Hepatic stellate cell (primary cell): ENCODE results near the gene GADD45A.

Source experiments
- DNase-seq: peaks from one replicate; pipeline ENCODE4 v3.0.0; 2011; ENCODE audit warnings: low spot score

The GADD45A gene

DNA sequence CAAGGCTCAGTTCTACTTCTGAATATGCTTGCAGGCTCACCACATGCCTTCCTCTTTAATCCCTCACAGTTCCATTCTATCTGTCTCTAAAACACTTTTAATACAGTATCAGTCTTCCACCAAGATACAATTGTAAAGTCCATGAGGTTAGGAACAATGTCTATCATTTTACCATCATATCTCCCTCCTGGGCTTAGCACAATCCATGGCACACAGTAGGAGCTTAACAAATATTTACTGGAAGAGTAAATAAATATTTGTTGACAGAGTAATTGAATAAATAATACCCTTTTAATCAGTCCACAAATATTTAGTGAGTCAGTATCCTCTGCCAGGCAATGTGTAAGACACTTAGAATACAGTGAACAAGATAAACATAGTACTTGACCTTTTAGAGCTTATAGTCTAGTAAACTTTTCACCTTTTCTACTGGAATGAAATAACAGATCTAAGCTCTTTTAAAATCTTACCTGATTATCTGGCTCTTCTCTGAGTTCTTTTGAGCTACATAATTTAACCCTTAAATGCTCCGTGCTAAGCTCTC, 12.7 kb upstream of the GADD45A start:
- DNase-seq, result no peak

DNA sequence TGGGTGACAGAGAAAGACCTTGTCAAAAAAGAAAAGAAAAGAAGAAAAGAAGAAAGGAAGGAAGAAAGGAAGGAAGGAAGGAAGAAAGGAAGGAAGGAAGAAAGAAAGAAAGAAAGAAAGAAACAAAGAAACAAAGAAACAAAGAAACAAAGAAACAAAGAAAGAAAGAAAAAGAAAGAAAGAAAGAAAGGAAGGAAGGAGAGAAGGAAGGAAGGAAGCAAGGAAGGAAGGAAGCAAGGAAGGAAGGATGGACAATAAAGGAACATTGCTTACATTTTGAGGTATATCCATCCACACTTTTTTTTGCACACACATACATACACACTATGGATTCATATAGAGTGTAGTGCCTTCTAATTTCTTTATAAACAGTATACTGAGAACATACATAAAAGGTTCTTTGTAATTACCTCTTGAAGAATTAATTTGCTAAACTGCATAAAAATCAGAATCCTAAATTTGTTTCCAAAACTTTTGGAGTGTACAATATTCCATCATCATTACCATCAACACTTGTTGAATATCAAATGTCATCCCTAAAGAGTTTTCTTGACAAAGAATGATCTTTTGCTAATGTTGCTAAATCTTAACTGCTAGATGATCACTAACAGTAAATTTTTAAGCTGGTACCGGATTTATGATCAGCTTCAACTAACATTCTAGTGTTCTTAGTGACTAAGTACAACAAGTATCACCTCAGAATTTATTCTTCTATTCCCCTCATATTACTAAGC, 11.4 kb upstream of the GADD45A start:
- no peak for DNase-seq

DNA sequence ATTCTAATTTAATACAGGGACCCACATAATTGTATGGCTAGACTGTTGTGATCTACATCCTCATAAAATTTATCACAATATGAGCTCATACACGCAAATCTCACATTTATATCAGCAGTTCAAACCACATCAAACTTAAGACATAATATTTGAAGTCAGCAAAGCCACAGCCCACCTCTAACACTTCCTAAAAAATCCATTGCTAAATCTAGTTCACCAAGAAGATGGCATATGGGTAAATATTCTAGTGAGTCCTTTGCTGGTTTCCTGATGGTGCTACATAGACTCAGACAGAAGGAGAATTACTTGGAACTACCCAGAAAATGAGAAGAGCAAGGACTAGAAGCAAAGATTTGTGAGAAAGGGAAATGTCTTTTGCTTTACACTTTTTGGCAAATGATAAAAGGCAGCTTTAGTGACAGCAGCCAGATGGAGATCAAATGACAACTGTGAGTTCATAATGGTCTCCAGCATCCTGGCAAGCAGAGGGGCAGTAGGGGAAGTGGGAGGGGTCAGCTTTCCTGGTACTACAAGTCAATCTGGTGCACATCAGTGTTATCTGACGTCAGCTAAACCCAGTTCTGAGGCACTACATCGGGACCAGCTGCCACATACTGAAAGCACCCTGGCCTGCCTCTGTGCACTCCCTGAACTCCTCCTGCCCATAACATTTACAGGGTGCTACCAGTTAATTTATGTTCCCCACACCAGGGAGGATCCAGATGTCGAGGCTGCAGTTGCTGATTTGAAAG, 10.6 kb upstream of the GADD45A start:
- DNase-seq, result no peak

DNA sequence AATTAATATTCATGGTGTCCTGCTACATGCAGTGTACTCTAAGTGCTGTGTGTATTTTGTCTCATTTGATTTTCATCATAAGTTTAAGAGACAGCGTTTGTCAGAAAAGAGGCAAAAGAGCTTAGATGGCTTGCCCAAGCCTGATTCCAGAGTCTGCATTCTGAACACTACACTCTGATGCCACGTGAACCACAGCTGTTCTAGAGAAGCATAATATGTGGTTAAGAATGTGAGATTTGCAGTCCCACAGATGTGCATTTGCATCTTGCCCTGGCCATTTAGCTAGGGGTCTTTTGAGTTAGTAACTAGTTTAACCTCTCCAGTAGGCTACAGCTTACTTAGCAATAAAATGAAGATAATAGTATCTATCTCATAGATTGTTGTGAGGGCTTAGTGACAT, 9.2 kb upstream of the GADD45A start:
- DNase-seq, result no peak

DNA sequence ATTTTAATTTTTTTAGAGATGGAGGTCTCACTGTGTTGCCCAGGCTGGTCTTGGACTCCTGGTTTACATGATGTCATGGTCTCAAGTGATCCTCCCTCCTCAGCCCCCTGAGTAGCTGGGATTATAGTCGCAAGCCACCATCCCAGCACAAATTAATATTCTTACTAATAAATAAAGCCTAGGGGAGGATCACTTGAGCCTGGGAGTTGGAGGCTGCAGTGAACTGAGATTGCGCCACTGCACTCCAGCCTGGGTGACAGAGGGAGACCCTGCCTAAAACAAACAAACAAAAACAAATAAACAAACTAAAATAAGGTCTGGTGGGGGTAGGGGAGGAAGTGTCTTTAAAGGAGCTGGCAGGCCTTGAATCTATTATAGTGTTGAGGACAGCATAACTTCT, 8.7 kb upstream of the GADD45A start:
- no peak for DNase-seq

DNA sequence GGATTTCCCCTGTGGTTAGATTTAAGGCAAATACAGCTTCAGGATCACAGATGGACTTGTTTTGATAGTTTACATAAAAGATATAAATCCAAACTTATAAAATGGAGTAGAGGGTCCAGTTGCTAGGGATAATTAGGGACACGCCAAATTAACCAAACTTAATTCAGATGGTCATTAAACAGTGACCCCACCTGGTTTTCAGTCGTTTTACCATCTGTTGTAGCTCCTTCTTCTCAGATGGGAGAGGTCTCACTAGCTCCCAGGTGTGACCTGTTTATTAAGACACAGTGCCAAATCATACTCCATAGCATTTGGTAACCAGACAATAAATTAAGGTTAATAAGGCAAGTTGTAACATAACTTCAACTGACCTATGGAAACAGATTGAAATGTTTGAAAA, 8.1 kb upstream of the GADD45A start:
- DNase-seq, result no peak

DNA sequence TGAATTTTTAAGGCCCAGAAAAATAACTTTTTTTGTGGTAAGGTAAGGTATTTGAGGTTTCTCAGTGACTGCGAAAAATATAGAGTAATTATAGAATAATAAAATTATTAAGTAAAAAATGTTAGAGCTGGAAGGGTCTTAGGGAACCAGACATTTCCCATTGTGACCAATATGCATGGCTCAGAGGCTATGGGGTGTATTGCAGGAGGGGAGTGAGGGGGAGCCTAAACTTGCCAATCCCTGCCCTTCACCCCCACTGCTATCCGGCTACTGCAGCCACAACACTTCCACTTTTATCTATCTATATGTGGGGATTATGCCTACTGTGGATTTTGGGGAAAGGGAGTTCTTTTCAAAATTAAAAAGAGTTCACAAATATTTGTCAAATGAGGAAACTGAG, 7.6 kb upstream of the GADD45A start:
- no peak for DNase-seq

DNA sequence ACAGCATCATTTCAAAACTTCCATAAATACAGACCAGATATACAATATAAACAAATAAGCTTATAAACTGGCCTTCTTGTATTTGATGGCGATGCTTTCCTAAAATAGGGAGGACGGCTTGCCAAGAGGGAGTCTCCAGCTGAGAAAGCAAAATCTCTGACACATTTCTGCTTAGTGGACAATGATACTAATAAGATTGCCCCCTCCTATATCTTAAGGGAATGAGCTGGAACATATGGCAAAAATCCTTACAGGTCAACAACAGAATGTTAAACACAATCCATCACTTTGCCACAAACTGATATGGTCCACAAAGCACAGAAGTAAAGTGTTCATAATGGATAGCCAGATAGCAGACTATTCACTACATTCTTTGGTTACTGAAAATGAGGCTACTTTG, 7.1 kb upstream of the GADD45A start:
- DNase-seq, result no peak

DNA sequence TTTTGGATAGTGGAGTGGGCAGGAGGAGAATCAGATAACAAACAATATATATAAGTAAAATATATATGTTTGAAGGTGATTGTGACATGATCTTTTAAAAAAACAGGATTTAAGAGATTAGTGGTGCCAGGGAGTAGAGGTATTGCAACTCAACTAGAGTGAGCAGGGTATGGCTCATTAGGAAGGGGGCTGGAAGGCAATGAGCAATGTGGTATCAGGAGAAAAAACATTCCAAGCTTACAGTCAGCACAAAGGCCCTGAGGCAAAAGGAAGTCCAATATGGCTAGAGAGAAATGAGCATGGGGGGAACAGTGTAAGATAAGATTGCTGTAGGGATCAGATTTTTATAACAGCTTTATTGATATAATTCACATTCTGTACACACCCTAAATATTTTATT, 5.3 kb upstream of the GADD45A start:
- no peak for DNase-seq

DNA sequence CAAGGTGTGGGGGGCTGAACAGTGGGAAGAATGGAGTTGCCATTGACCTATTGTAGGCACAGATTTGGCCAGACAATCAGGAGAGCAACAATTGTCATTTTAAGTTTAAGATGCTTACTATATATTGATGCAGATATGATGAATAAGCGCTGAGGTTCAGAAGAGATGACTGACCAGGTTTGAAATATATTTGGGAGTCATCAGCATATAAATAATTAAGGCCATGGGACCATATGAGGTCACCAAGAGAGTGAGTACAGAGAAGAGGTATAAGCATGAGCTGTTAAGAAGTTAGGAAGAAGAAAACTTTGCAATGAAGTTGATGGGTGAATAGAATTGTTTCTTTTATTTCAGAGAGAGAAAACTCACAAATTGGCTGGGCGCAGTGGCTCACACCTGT, 4.5 kb upstream of the GADD45A start:
- no peak for DNase-seq

DNA sequence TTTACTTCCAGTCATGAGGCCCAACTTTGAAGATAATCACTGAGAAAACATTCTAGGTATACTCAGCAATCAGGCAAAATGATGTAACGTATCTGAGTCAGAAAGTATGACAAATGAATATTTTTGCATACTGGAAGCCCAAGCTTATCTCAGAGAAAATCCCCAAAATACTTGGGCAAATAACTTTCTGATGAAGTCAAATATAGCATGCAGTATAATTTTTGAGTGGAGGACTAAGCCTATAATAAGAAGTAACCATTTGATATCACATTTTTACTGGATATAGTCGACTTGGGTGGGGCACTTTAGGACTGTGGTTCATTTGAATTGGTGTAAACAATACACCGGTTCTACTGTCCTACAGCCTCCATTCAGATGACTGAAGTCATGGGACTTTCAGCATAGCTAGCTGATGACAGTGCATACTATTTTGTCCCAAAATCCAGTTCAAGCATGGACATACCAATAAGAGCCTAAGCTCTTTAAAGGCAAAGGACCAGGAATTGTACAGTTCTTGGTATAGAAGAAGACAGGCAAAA, 2.3 kb upstream of the GADD45A start:
- DNase-seq, result peak; percentile 64

DNA sequence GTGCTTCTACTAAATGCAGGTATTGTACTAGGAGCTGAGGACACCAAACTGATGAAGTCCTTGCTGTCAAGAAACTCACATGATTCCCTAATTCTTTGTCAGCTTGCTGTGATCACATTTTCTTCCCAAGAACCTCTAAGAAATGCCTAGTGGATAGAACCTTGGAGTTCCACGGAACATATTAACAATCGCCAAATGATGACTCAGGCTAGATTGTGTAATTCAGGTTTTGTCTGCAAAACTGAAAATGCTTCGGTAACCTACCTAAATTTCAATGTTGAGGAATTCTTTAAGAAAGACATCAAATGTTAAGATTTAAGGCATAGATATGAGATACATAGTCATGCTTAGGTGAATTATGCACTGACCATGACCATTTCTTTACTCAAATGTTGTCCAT, 1.7 kb upstream of the GADD45A start:
- DNase-seq, result peak; percentile 47

DNA sequence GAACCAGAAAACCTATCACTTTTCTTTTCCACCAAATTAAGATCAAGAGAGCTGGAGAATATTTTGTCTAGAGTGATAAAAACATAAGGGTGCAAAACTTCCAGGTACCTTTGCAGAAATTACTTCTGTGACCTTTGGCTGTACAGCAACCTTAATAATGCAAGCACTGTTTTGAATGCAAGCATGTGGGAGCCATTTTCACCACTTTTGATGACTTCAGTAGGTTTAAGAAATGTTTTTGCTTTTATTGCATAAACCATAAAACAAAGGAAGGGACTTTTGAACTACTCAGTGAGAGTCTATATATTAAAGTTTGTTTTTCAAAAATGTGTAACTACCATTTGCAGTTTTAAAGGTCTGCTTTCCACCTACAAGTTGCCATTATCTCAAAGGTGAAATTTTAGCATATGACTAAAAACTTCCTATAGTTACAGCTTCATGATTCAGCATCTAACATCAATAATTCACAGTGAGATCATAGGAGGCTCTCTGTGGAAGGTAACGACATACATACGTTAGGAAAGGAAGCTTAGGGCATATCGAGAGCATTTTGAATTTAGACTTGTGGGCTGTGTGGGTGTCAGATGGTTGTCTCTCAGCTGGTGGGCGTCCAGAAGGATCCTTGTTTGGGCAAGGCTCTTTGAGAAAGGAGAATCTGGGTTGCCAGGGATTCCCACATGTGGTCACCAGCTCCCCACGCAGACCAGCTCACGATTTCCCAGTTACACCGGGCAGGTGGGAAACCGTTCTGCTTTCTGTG, 1.1 kb upstream of the GADD45A start:
- DNase-seq, result no peak

DNA sequence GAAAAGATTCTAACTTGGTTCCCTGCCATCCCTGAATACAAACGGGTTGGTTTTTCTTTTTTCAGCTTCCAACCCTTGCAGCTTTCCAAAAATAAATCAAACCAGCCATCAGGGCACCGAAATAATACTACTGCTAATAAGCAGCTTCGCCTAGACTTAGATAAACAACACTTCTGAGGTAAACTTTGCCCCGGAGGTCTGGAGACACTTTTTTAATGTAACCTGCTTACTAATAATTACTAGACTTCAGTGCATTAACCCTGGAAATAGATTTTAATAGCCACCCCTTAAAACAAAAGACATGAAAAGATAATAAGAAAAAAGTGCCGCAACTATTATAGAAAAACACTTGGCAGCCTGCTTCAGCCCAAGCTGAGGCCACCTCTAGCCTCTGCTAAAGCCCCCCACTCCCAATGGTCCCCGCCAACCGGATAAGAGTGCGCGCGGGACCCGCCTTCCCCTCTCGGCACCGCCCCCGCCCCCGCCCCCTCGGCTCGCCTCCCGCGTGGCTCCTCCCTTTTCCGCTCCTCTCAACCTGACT, 405 bp upstream of the GADD45A start:
- no peak for DNase-seq

DNA sequence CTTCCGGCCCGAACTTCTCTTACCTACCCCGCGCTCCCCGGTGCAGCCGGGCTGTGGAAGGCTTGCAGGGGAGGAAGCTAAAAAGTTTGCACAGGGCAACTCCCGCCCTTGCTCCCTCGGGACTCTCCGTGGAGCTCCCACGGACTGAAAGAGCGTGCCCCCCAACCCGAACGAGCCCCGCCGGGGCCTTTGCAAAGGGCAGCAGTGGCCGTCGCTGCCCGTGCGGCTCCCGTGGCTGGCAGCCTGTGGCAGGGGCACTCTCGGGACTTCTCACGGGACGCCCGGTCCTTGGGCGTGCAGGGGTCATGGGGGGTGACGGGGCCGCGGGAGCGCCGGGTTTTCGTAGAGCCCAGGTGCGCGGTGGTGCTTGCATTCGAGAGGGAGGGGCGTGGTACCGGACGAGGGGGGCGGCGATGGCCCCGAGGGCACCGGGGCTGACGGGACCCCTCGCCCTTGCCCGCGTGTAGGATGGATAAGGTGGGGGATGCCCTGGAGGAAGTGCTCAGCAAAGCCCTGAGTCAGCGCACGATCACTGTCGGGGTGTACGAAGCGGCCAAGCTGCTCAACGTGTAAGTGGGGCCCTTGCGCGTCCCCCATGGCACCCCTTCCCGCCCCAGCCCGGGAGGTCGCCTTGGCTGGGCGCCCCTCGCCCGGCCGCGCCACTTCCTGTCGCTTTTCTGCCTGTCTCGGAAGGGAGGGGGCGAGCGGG, 711 bp downstream of the GADD45A start:
- DNase-seq, result peak; percentile 31

DNA sequence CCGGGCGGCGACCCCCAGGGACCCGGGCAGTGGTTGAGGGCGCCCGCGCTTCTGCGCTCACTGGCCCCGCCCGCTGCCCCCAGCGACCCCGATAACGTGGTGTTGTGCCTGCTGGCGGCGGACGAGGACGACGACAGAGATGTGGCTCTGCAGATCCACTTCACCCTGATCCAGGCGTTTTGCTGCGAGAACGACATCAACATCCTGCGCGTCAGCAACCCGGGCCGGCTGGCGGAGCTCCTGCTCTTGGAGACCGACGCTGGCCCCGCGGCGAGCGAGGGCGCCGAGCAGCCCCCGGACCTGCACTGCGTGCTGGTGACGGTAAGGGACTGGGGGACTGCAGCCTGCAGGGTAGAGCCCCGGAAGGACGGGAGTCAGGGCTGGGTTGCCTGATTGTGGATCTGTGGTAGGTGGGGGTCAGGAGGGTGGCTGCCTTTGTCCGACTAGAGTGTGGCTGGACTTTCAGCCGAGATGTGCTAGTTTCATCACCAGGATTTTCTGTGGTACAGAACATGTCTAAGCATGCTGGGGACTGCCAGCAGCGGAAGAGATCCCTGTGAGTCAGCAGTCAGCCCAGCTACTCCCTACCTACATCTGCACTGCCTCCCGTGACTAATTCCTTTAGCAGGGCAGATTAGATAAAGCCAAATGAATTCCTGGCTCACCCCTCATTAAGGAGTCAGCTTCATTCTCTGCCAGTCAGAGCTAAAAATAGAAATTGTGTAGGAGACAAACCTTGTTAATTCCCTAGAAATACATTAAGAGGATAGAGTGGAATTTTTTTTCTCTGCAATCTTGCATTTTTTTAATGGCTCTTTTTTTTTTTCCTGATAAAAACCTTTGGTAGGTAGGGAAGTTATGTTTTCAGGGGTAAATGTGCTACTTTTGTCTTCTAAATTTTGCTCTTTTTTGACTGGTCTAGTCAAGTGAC, 1.5 kb downstream of the GADD45A start:
- DNase-seq, result peak; percentile 88

DNA sequence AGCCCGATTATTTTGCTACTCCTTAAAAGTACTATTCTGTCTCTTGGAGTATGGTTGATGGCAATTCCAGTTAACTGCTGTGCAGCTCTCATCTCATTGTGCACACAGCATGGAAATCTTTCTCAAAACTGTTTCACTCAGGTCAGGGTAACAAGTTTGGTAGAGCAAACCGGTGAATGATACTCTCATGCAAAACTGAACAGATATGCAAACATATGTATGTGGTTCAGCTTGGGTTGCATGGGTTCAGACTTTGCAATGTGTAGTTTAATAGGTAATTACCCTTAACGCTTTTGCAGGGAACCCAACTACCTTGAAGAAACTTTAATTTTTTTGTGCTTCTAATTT, 2.2 kb downstream of the GADD45A start:
- no peak for DNase-seq

DNA sequence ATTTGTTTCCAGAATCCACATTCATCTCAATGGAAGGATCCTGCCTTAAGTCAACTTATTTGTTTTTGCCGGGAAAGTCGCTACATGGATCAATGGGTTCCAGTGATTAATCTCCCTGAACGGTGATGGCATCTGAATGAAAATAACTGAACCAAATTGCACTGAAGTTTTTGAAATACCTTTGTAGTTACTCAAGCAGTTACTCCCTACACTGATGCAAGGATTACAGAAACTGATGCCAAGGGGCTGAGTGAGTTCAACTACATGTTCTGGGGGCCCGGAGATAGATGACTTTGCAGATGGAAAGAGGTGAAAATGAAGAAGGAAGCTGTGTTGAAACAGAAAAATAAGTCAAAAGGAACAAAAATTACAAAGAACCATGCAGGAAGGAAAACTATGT, 2.6 kb downstream of the GADD45A start:
- DNase-seq, result peak; percentile 46

DNA sequence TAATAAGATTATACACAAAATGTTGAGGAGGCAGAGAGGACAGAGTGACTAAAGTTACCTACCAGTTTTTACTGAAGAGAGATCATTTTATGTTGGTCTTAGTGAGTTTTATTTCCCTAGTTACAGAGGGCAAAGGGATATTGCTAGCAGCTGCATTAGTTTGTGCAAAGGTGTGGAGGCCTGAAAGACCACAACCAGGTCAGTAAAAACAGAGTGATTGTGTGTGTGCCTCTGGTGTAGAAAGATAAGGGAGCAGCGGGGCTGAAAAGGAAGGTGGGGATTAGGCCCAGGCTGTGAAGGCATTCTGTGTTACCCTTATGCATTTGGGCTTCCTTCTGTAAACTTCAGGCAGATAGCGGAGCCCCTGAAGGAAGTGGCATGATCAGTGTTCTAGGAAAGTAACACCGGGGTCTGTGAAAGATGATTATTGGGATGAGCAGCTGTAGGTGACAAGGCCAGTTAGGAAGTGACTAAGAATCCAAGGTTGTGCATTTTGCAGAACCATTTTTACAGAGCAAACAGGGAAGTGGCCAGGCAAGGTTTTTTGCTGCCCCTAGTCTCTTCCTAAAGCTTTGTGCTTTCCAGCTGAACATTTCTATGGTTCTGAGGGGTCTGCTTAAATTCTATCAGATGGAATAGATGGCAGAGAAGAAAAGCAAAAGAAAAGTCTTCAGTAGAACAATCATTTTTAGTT, 3.7 kb downstream of the GADD45A start:
- DNase-seq, result no peak
